ENCODE results near the gene SH2D3A. TPM values are rescaled to one million over a fixed set of nuclear protein-coding genes. Genes with fewer than 3 reads are reported as not detected.
A peak's percentile ranks its signal among the peaks of the same experiment; 100 is the strongest.

SH2D3A gene
- total and polyA plus RNA-seq, 2 donors (not counting 1 experiment from before 2014, with no cell fraction given): 36.1 to 54.1 TPM

DNA sequence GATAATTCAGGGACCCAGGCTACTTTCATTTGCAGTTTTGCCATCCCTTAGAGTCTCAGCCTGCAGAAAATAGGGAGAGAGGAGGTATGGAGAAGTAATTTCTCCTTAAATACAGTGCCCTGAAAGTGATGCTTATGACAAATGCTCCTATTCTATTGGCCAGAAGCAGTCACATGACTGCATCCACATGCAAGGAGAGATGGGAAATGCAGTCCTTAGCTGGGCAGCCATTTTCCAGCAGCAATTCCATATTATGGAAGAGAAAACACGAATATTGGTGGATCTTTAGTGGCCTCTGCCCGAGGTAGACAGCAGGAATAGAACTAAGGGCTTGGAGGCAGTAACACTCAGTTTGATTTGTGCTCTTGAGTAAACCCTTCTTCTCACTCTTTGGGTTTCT is 44.7 kb upstream of the SH2D3A start:
- Mint-ChIP-seq H3K27ac (peak overlapping the region; percentile 21), H3K27me3 (no peaks in the 10 kb centered on the region), H3K9me3 (ENCODE audit: insufficient read depth) (peaks cover 2% of the 10 kb centered on the region), H3K4me3 (peak overlapping the region; percentile 26), H3K4me1 (peaks cover 64% of the 10 kb centered on the region)
- no peak overlapping the region for H3K9ac ChIP-seq (ENCODE audit: low read length)
- WGBS (ENCODE audit: insufficient coverage): 80% methylated on average over 1 of the region's 2 CpGs
- no peak overlapping the region for H2AFZ ChIP-seq (ENCODE audit: insufficient read depth, low read depth, low read length, poor library complexity, severe bottlenecking)
- TF ChIP-seq, protein P1, sequence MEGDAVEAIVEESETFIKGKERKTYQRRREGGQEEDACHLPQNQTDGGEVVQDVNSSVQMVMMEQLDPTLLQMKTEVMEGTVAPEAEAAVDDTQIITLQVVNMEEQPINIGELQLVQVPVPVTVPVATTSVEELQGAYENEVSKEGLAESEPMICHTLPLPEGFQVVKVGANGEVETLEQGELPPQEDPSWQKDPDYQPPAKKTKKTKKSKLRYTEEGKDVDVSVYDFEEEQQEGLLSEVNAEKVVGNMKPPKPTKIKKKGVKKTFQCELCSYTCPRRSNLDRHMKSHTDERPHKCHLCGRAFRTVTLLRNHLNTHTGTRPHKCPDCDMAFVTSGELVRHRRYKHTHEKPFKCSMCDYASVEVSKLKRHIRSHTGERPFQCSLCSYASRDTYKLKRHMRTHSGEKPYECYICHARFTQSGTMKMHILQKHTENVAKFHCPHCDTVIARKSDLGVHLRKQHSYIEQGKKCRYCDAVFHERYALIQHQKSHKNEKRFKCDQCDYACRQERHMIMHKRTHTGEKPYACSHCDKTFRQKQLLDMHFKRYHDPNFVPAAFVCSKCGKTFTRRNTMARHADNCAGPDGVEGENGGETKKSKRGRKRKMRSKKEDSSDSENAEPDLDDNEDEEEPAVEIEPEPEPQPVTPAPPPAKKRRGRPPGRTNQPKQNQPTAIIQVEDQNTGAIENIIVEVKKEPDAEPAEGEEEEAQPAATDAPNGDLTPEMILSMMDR (IDR thresholded peaks at IDR 0.05): no peak
- no peak for TF ChIP-seq EZH2 (IDR thresholded peaks at IDR 0.05; ENCODE audit: borderline replicate concordance, insufficient read depth, low read depth, low read length, poor library complexity, severe bottlenecking)
- H3K27me3 ChIP-seq (replicated peaks in 1 of 4; ENCODE audit: control extremely low read depth in 1 of 4, control insufficient read depth in 3 of 4, insufficient read depth in 4 of 4, low read length in 3 of 4): no peaks in the 10 kb centered on the region
- peaks cover 0 to 3% (median 0%) of the 10 kb centered on the region in 3 donors for H3K9me3 ChIP-seq (ENCODE audit: control extremely low read depth in 1 of 3, control insufficient read depth in 2 of 3, insufficient read depth in 1 of 3, low read length in 2 of 3)
- H3K4me1 ChIP-seq (ENCODE audit: control insufficient read depth in 2 of 2, insufficient read depth in 2 of 2, low read length in 2 of 2): peaks cover 23% of the 10 kb centered on the region in 2 donors
- ATAC-seq (ENCODE audit: low read depth): peak; percentile 36
- H4K20me1 ChIP-seq (ENCODE audit: control insufficient read depth, insufficient read depth, low read length, poor library complexity, severe bottlenecking): peaks cover 99% of the 10 kb centered on the region
- peaks cover 100% of the 10 kb centered on the region for H3K79me2 ChIP-seq (ENCODE audit: control insufficient read depth, insufficient read depth, low read length)
- DNase-seq: peak; percentile 37
- H3K27ac ChIP-seq (ENCODE audit: low read length in 2 of 2): peak overlapping the region in 1 of 2 donors; percentile 1
- CTCF ChIA-PET: interaction anchor here (0.6 to 1.4 kb wide), 2 partner anchors 9 to 764 kb away, joined by 3 to 5 read pairs; no protein-coding TSS in a partner anchor
- H3K4me2 ChIP-seq (replicated peaks; ENCODE audit: low read depth, low read length, poor library complexity, severe bottlenecking): no peak overlapping the region
- POLR2A ChIA-PET: no interaction called here
- no peak overlapping the region for H3K4me3 ChIP-seq (ENCODE audit: control extremely low read depth in 1 of 5, extremely low read depth in 1 of 5, insufficient read depth in 1 of 5, low read depth in 2 of 5, low read length in 4 of 5)
- intact Hi-C loops (cut with micrococcal nuclease): no loop called here
- peaks cover 5 to 30% of the 10 kb centered on the region in 2 experiments for H3K36me3 ChIP-seq (replicated peaks in 1 of 2; ENCODE audit: control extremely low read depth in 1 of 2, control insufficient read depth in 1 of 2, extremely low read depth in 1 of 2, insufficient read depth in 2 of 2, low read length in 1 of 2)

DNA sequence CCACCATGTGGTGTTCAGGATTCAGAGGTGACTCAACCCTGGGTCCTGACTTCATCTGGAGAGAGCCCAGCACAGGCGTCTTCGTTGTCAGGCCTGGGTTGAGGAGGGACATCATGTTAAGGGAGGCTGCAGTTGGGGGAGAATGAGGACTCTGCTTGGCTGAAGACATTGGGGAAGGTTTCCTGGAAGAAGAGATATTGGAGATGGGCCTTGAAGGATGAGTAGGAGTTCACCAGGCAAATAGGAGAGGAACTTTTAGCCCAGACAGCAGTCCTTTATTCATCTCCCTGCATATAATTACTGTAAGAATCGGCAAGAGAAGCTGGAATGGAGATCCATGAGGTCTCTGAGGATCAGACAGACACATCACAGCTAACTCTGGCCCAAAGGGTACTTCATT is 44.1 kb upstream of the SH2D3A start:
- ATAC-seq (ENCODE audit: low read depth) (no peak), DNase-seq (no peak)
- Histone ChIP-seq H3K36me3 (replicated peaks in 1 of 2; ENCODE audit: control extremely low read depth in 1 of 2, control insufficient read depth in 1 of 2, extremely low read depth in 1 of 2, insufficient read depth in 2 of 2, low read length in 1 of 2) (peaks cover 7 to 32% of the 10 kb centered on the region in 2 experiments), H3K27ac (ENCODE audit: low read length in 2 of 2) (peak overlapping the region in 1 of 2 donors; percentile 1), H3K9me3 (ENCODE audit: control extremely low read depth in 1 of 3, control insufficient read depth in 2 of 3, insufficient read depth in 1 of 3, low read length in 2 of 3) (peaks cover 0 to 3% (median 0%) of the 10 kb centered on the region in 3 donors), H3K4me1 (ENCODE audit: control insufficient read depth in 2 of 2, insufficient read depth in 2 of 2, low read length in 2 of 2) (peaks cover 26 to 28% of the 10 kb centered on the region in 2 donors), H3K4me3 (ENCODE audit: control extremely low read depth in 1 of 5, extremely low read depth in 1 of 5, insufficient read depth in 1 of 5, low read depth in 2 of 5, low read length in 4 of 5) (no peak overlapping the region), H3K9ac (ENCODE audit: low read length) (no peak overlapping the region), H3K27me3 (replicated peaks in 1 of 4; ENCODE audit: control extremely low read depth in 1 of 4, control insufficient read depth in 3 of 4, insufficient read depth in 4 of 4, low read length in 3 of 4) (no peaks in the 10 kb centered on the region), H3K4me2 (replicated peaks; ENCODE audit: low read depth, low read length, poor library complexity, severe bottlenecking) (no peak overlapping the region), H3K79me2 (ENCODE audit: control insufficient read depth, insufficient read depth, low read length) (peaks cover 100% of the 10 kb centered on the region), H4K20me1 (ENCODE audit: control insufficient read depth, insufficient read depth, low read length, poor library complexity, severe bottlenecking) (peaks cover 99% of the 10 kb centered on the region), H2AFZ (ENCODE audit: insufficient read depth, low read depth, low read length, poor library complexity, severe bottlenecking) (no peak overlapping the region)
- Mint-ChIP-seq H3K27me3 (no peaks in the 10 kb centered on the region), H3K9me3 (ENCODE audit: insufficient read depth) (peaks cover 2% of the 10 kb centered on the region), H3K4me1 (peaks cover 66% of the 10 kb centered on the region), H3K4me3 (no peak overlapping the region), H3K27ac (peak overlapping the region; percentile 41)
- CTCF ChIA-PET: interaction anchor here (1.4 kb wide), 1 partner anchor 8 kb away, joined by 5 read pairs; no protein-coding TSS in a partner anchor
- WGBS (ENCODE audit: insufficient coverage): 92% methylated on average over 2 of the region's 3 CpGs
- TF ChIP-seq, protein P1 (IDR thresholded peaks at IDR 0.05): no peak
- TF ChIP-seq EZH2 (IDR thresholded peaks at IDR 0.05; ENCODE audit: borderline replicate concordance, insufficient read depth, low read depth, low read length, poor library complexity, severe bottlenecking): no peak
- POLR2A ChIA-PET: no interaction called here
- intact Hi-C loops (cut with micrococcal nuclease): no loop called here

Data from B cell (primary cell).